ENCODE data around the gene SLC44A5. TPM values are rescaled to one million over a fixed set of nuclear protein-coding genes. Genes with fewer than 3 reads are reported as not detected.
"Not testable (repeated sequence)": the region's sequence is repeated elsewhere in the genome, so short reads cannot be mapped to it uniquely, and the experiment has no call there.

SLC44A5 gene
- total RNA-seq, 1 experiment from 2014 or later: 0.80 TPM

DNA sequence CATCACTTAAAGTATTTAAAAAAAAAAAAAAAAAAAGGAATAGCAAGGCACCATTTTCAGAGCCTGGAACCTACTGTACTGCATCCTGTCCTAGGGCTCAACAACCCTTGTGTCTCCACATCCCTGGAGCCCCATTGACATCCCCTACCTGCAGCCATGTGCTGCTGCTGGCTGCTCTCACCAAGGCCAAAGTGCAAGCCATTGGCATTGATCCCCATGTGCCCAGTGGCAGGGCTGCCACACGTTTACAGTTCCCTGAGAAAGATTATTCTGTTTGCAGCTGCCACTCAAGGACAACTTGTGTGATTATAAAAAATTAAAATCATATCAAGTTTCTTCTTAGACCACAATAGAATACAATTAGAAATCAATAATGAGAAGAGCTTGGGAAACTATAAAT lies 346.8 kb downstream of the SLC44A5 start:
- BruUV-seq (replicated peaks): no TSS peak

DNA sequence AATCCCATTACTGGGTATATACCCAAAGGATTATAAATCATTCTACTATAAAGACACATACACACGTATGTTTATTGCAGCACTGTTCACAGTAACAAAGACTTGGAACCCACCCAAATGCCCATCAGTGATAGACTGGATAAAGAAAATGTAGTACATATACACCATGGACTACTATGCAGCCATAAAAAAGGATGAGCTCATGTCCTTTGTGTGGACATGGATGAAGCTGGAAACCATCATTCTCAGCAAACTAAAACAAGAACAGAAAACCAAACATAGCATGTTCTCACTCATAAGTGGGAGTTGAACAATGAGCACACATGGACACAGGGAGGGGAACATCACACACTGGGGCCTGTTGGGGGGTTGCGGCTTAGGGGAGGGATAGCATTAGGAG lies 347.3 kb downstream of the SLC44A5 start:
- H3K27me3 ChIP-seq (replicated peaks; ENCODE audit: insufficient read depth, low read depth, low read length, poor library complexity); H3K27ac ChIP-seq (ENCODE audit: low read depth, low read length, poor library complexity, severe bottlenecking); POLR2A ChIA-PET (ENCODE audit: low non-redundant PET); DNase-seq (ENCODE audit: low spot score); H3K9me3 ChIP-seq (ENCODE audit: low read depth, low read length, poor library complexity, severe bottlenecking); H3K4me1 ChIP-seq (ENCODE audit: insufficient read depth, low read length, poor library complexity, severe bottlenecking); H3K4me3 ChIP-seq (ENCODE audit: low read depth, low read length, poor library complexity, severe bottlenecking); BruUV-seq (replicated peaks); H3K36me3 ChIP-seq (ENCODE audit: insufficient read depth, low read length, poor library complexity, severe bottlenecking); CTCF ChIA-PET: not testable (repeated sequence)
- intact Hi-C loops (cut with micrococcal nuclease; ENCODE audit: unreplicated experiment): loop anchor here (1.0 to 10.0 kb wide), 2 partner anchors 369 to 451 kb away; no protein-coding TSS in a partner anchor

More for the DNA sequence above, 346.8 kb downstream of the SLC44A5 start:
- ChIA-PET POLR2A (ENCODE audit: low non-redundant PET) (no interaction called here), CTCF (no interaction called here)
- Histone ChIP-seq H3K36me3 (ENCODE audit: insufficient read depth, low read length, poor library complexity, severe bottlenecking) (no peaks in the 10 kb centered on the region), H3K27ac (ENCODE audit: low read depth, low read length, poor library complexity, severe bottlenecking) (no peak overlapping the region), H3K4me1 (ENCODE audit: insufficient read depth, low read length, poor library complexity, severe bottlenecking) (no peaks in the 10 kb centered on the region), H3K27me3 (replicated peaks; ENCODE audit: insufficient read depth, low read depth, low read length, poor library complexity) (no peaks in the 10 kb centered on the region), H3K4me3 (ENCODE audit: low read depth, low read length, poor library complexity, severe bottlenecking) (no peak overlapping the region), H3K9me3 (ENCODE audit: low read depth, low read length, poor library complexity, severe bottlenecking) (no peaks in the 10 kb centered on the region)
- TF ChIP-seq, protein P1, sequence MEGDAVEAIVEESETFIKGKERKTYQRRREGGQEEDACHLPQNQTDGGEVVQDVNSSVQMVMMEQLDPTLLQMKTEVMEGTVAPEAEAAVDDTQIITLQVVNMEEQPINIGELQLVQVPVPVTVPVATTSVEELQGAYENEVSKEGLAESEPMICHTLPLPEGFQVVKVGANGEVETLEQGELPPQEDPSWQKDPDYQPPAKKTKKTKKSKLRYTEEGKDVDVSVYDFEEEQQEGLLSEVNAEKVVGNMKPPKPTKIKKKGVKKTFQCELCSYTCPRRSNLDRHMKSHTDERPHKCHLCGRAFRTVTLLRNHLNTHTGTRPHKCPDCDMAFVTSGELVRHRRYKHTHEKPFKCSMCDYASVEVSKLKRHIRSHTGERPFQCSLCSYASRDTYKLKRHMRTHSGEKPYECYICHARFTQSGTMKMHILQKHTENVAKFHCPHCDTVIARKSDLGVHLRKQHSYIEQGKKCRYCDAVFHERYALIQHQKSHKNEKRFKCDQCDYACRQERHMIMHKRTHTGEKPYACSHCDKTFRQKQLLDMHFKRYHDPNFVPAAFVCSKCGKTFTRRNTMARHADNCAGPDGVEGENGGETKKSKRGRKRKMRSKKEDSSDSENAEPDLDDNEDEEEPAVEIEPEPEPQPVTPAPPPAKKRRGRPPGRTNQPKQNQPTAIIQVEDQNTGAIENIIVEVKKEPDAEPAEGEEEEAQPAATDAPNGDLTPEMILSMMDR (conservative IDR thresholded peaks at IDR 0.05; ENCODE audit: low read depth, low read length): no peak
- TF ChIP-seq EZH2 (IDR thresholded peaks at IDR 0.05; ENCODE audit: borderline replicate concordance, low read depth, low read length, poor library complexity, severe bottlenecking): no peak
- intact Hi-C loops (cut with micrococcal nuclease; ENCODE audit: unreplicated experiment): loop anchor here (10.0 kb wide), 1 partner anchor 451 kb away; no protein-coding TSS in a partner anchor
- no peak for DNase-seq (ENCODE audit: low spot score)

DNA sequence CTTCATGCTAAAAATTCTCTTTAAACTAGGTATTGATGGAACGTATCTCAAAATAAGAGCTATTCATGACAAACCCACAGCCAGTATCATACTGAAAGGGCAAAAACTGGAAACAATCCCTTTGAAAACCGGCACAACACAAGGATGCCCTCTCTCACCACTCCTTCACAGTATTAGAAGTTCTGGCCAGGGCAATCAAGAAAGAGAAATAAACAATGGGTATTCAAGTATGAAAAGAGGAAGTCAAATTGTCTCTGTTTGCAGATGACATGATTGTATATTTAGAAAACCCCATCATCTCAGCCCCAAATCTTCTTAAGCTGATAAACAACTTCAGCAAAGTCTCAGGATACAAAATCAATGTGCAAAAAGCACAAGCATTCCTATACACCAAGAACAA lies 349.0 kb downstream of the SLC44A5 start:
- DNase-seq (ENCODE audit: low spot score); BruUV-seq (replicated peaks); H3K4me3 ChIP-seq (ENCODE audit: low read depth, low read length, poor library complexity, severe bottlenecking); CTCF ChIA-PET; H3K9me3 ChIP-seq (ENCODE audit: low read depth, low read length, poor library complexity, severe bottlenecking); H3K27ac ChIP-seq (ENCODE audit: low read depth, low read length, poor library complexity, severe bottlenecking); H3K36me3 ChIP-seq (ENCODE audit: insufficient read depth, low read length, poor library complexity, severe bottlenecking); H3K27me3 ChIP-seq (replicated peaks; ENCODE audit: insufficient read depth, low read depth, low read length, poor library complexity); POLR2A ChIA-PET (ENCODE audit: low non-redundant PET); H3K4me1 ChIP-seq (ENCODE audit: insufficient read depth, low read length, poor library complexity, severe bottlenecking): not testable (repeated sequence)
- intact Hi-C loops (cut with micrococcal nuclease; ENCODE audit: unreplicated experiment): loop anchor here (10.0 kb wide), 1 partner anchor 453 kb away; no protein-coding TSS in a partner anchor

DNA sequence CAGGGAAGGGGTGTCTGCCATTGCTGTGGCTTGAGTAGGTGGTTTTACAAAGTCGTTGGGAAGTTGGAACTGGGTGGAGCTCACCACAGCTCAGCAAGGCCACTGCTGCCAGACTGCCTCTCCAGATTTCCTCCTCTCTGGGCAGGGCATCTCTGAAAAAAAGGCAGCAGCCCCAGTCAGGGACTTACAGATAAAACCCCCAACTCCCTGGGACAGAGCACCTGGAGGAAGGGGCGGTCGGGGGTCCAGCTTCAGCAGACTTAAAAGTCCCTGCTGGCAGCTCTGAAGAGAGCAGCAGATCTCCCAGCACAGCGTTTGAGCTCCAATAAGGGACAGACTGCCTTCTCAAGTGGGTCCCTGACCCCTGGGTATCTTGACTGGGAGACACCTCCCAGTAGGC lies 352.6 kb downstream of the SLC44A5 start:
- BruUV-seq (replicated peaks): no TSS peak
- CTCF ChIA-PET: no interaction called here
- H3K4me1 ChIP-seq (ENCODE audit: insufficient read depth, low read length, poor library complexity, severe bottlenecking): no peaks in the 10 kb centered on the region
- TF ChIP-seq, protein P1 (conservative IDR thresholded peaks at IDR 0.05; ENCODE audit: low read depth, low read length): no peak
- TF ChIP-seq EZH2 (IDR thresholded peaks at IDR 0.05; ENCODE audit: borderline replicate concordance, low read depth, low read length, poor library complexity, severe bottlenecking): no peak
- H3K4me3 ChIP-seq (ENCODE audit: low read depth, low read length, poor library complexity, severe bottlenecking): no peak overlapping the region
- intact Hi-C loops (cut with micrococcal nuclease; ENCODE audit: unreplicated experiment): no loop called here
- no peak for DNase-seq (ENCODE audit: low spot score)
- no peaks in the 10 kb centered on the region for H3K27me3 ChIP-seq (replicated peaks; ENCODE audit: insufficient read depth, low read depth, low read length, poor library complexity)
- H3K36me3 ChIP-seq (ENCODE audit: insufficient read depth, low read length, poor library complexity, severe bottlenecking): no peaks in the 10 kb centered on the region
- H3K9me3 ChIP-seq (ENCODE audit: low read depth, low read length, poor library complexity, severe bottlenecking): no peaks in the 10 kb centered on the region
- POLR2A ChIA-PET (ENCODE audit: low non-redundant PET): no interaction called here
- no peak overlapping the region for H3K27ac ChIP-seq (ENCODE audit: low read depth, low read length, poor library complexity, severe bottlenecking)
